HG02840 (cell line): Measurements from ENCODE around the gene P3H2.

Experiments
- ATAC-seq: cut with Tn5 transposase; IDR thresholded peaks from one replicate; pipeline ENCODE4 v1.9.1; 2021; ENCODE audit warnings: mild to moderate bottlenecking, moderate library complexity, moderate number of reproducible peaks; ENCODE audit not compliant: unreplicated experiment, low FRiP score

P3H2 gene

GRCh38 chr3:189954733-189955665, 165.7 kb downstream of the P3H2 start:
- no peak for ATAC-seq

GRCh38 chr3:189953551-189953950, 167.1 kb downstream of the P3H2 start:
- no peak for ATAC-seq

GRCh38 chr3:189952272-189952671, 168.4 kb downstream of the P3H2 start:
- ATAC-seq: no peak

GRCh38 chr3:189950258-189950657, 170.4 kb downstream of the P3H2 start:
- ATAC-seq: no peak

GRCh38 chr3:189949580-189949979, 171.1 kb downstream of the P3H2 start:
- no peak for ATAC-seq

GRCh38 chr3:189948724-189949045, 172.0 kb downstream of the P3H2 start:
- ATAC-seq: no peak

- no peak for ATAC-seq
Observed at GRCh38 chr3:189947948-189948723, 172.6 kb downstream of the P3H2 start.

GRCh38 chr3:189947068-189947467, 173.6 kb downstream of the P3H2 start:
- no peak for ATAC-seq

- no peak for ATAC-seq
Observed at GRCh38 chr3:189945935-189946709, 174.6 kb downstream of the P3H2 start.

GRCh38 chr3:189944285-189945145, 176.2 kb downstream of the P3H2 start:
- ATAC-seq: no peak

GRCh38 chr3:189942948-189943347, 177.7 kb downstream of the P3H2 start:
- ATAC-seq: no peak

- no peak for ATAC-seq
Observed at GRCh38 chr3:189941679-189942078, 179.0 kb downstream of the P3H2 start.

GRCh38 chr3:189941125-189941524, 179.6 kb downstream of the P3H2 start:
- ATAC-seq: no peak

- no peak for ATAC-seq
Observed at GRCh38 chr3:189937302-189938127, 183.2 kb downstream of the P3H2 start.

- no peak for ATAC-seq
Observed at GRCh38 chr3:189936201-189936945, 184.3 kb downstream of the P3H2 start.

- no peak for ATAC-seq
Observed at GRCh38 chr3:189927975-189928895, 192.5 kb downstream of the P3H2 start.

GRCh38 chr3:189921770-189922169, 198.9 kb downstream of the P3H2 start:
- ATAC-seq: no peak
